Bronchial epithelial cell (primary cell): ENCODE results near the gene DUSP2. TPM values are rescaled to one million over a fixed set of nuclear protein-coding genes. Genes with fewer than 3 reads are reported as not detected.

Source experiments
- DNase-seq: peaks from one replicate; pipeline ENCODE4 v3.0.0-alpha.2; 2010; ENCODE audit warnings: low read depth
- FAIRE-seq: peaks from 2 replicates; lab custom pipeline; 2011; peaks lifted over from hg19 to GRCh38; lab: Jason Lieb, UNC
- H3K27me3 ChIP-seq: 2 replicates; pipeline ENCODE4 v1.5.1; 2011; ENCODE audit warnings: low read length; ENCODE audit not compliant: control insufficient read depth, insufficient read depth
- H3K36me3 ChIP-seq: 2 replicates; pipeline ENCODE4 v1.5.1; 2011; ENCODE audit warnings: low read length; ENCODE audit not compliant: control insufficient read depth, insufficient read depth
- H3K4me3 ChIP-seq: 2 replicates; pipeline ENCODE4 v1.5.1; 2011; ENCODE audit warnings: mild to moderate bottlenecking, low read depth, low read length, control low read depth
- total RNA-seq: library from RNA; depleted of rRNA; stranded (reverse); fragments of >200 nt; gene quantifications from 2 replicates; pipeline ENCODE4 v1.2.1, GENCODE V29; 2014
- TF ChIP-seq, protein P1 (sequence below): IDR thresholded peaks from 2 replicates; pipeline ENCODE4 v1.5.1; 2011; ENCODE audit warnings: mild to moderate bottlenecking, moderate library complexity, low read length, control low read depth, inconsistent platforms; ENCODE audit not compliant: insufficient read depth, severe bottlenecking

The DUSP2 gene
- total RNA-seq, 1 donor from 2014 or later = 5.3 TPM

DNA sequence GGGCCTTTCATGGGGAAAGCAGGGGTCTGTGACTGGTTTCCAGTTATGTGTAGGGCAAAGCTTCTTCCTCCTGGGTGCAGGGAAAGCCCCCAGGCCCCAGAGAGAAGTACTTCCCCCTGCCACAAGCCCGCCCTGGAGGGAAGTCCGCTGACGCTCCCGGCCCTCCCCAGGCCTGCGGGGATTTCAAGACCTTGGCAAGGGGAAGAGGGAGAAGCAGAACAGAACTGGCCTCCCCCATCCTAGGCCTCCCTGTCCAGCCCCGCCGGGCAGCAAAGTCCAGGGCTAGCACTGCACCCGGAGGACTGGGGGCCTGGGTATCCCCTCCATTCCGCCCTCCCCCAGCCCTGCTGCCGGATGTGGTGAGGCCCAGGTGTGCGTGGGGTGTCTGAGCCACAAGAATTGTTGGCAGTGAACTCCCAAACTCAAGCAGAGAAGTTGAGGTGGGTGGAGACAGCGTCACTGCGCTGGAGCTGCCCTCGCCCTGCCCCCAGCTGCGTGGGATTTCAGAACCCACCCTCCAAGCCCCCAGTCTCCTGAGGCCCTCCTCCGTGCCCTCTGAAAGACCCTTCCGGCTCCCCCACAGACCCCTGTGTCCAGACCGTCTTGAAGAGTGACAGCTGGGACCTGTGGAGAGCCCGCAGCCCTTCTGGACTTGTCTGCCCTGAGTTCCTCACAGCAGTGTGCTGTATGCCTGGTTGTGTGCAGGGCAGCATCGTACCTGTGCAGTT, 1.1 kb upstream of the DUSP2 start:
- Histone ChIP-seq H3K36me3 (peaks cover 8% of the 10 kb centered on the region), H3K4me3 (no peak overlapping the region), H3K27me3 (no peaks in the 10 kb centered on the region)
- DNase-seq (peak; percentile 52), FAIRE-seq (no peak)
- TF ChIP-seq, protein P1, sequence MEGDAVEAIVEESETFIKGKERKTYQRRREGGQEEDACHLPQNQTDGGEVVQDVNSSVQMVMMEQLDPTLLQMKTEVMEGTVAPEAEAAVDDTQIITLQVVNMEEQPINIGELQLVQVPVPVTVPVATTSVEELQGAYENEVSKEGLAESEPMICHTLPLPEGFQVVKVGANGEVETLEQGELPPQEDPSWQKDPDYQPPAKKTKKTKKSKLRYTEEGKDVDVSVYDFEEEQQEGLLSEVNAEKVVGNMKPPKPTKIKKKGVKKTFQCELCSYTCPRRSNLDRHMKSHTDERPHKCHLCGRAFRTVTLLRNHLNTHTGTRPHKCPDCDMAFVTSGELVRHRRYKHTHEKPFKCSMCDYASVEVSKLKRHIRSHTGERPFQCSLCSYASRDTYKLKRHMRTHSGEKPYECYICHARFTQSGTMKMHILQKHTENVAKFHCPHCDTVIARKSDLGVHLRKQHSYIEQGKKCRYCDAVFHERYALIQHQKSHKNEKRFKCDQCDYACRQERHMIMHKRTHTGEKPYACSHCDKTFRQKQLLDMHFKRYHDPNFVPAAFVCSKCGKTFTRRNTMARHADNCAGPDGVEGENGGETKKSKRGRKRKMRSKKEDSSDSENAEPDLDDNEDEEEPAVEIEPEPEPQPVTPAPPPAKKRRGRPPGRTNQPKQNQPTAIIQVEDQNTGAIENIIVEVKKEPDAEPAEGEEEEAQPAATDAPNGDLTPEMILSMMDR = no peak

DNA sequence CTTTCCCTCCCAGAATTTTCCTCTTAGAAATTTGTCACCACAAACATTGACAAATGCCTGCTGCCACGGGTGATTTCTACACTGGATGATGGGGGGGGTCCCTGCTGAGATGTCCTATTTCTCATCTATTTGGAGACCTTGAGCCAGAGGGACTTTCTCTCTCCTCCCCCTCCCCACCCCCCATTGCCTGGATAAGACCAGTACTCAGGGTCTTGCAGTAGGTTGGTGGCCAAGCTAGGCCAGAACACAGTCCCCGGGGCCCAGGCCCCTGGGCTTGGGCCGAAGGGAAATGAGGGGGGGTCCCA, 560 bp upstream of the DUSP2 start:
- H3K4me3 ChIP-seq = peak overlapping the region; percentile 53
- FAIRE-seq = no peak
- TF ChIP-seq, protein P1 = no peak

DNA sequence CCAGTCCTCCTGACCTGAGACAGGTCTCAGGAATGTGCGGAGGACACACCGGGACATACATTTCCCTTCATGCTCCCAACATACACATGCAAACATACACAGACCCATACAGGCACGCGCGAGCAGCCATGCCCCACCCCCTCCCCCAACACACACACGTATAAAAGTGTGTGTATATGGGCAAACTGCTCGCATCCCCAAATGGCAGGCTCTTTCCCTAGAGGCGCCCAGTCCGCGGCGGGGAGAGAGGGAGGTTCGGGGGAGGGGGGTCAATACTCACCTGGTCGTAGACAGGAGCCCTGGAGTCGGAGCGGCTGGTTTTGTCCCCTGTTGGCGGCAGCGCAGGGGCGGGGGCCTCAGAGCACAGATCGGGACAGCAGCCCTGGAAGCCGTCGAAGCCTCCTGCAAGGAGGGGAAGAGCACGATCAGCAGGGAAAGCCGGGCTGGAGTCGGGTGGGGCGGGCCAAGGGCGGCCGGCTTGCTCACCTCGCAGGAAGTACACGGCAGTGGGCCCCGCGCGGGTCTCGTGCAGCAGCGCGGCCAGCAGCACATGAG, 682 bp downstream of the DUSP2 start:
- no peaks in the 10 kb centered on the region for H3K27me3 ChIP-seq
- FAIRE-seq = no peak
- peaks cover 8% of the 10 kb centered on the region for H3K36me3 ChIP-seq
- DNase-seq = no peak
- TF ChIP-seq, protein P1 = no peak
- peak overlapping the region; percentile 53 for H3K4me3 ChIP-seq

More for the DNA sequence above, 560 bp upstream of the DUSP2 start:
- Histone ChIP-seq H3K27me3 (no peaks in the 10 kb centered on the region), H3K36me3 (peaks cover 8% of the 10 kb centered on the region)
- DNase-seq = no peak

DNA sequence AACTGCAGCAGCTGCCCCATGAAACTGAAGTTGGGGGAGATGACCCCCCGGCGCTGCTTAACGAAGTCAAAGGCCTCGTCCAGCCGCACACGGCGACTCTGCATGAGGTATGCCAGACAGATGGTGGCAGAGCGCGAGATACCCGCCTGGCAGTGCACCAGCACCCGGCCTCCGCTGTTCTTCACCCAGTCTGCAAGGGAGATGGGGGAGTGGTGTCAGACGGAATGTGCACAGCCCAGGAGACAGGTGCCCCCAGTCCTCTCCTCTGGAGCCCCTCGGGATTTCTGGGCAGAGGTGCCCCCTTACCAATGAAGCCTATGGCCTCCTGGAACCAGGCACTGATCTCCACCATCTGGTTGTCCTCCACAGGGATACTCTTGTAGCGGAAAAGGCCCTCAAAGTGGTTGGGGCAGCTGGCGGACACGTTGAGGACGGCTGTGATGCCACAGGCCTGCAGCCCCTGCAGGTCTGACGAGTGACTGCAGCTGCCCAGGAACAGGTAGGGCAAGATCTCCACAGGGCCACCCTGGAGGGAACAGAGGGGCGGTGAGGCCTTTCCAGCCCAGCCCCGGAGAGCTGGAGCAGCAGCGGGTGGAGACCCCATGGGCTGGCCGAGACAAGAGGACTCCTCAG, 1.3 kb downstream of the DUSP2 start:
- FAIRE-seq (no peak), DNase-seq (no peak)
- TF ChIP-seq, protein P1 = peak; percentile 51
- no peaks in the 10 kb centered on the region for H3K27me3 ChIP-seq
- peaks cover 8% of the 10 kb centered on the region for H3K36me3 ChIP-seq
- H3K4me3 ChIP-seq = peak overlapping the region; percentile 53

DNA sequence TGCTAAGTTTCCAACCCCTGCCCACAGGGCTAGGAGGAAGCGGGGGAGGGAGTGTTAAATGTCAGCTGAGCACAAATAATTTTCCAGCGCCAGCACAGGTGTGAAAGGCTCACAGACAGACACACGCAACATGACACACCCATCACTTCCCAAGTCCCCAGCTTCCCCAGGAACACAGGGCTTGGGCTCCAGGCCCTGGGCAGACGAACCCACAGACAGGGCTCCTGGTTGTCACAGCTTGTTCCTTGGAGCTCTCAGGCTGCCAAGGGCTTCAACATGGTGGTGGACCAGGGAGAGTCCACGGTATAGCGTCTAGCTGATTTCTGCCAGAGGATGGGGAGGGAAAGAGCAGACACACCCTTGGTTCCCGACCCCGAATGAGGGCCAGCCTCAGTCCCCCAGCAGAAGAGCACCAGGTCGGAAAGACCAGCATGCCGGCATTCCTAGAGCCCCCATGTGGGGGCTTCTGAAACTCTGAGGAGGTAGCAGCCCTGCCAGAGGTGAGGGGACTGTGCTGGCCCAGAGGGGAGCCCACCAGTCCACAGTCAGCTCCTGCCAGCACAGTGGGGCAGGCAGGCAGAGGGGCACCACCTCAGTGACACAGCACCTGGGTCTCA, 1.9 kb downstream of the DUSP2 start:
- no peak for DNase-seq
- Histone ChIP-seq H3K36me3 (peaks cover 8% of the 10 kb centered on the region), H3K27me3 (no peaks in the 10 kb centered on the region), H3K4me3 (no peak overlapping the region)
- TF ChIP-seq, protein P1 = no peak
- no peak for FAIRE-seq
